ENCODE data around the gene TRIM52.

DNA sequence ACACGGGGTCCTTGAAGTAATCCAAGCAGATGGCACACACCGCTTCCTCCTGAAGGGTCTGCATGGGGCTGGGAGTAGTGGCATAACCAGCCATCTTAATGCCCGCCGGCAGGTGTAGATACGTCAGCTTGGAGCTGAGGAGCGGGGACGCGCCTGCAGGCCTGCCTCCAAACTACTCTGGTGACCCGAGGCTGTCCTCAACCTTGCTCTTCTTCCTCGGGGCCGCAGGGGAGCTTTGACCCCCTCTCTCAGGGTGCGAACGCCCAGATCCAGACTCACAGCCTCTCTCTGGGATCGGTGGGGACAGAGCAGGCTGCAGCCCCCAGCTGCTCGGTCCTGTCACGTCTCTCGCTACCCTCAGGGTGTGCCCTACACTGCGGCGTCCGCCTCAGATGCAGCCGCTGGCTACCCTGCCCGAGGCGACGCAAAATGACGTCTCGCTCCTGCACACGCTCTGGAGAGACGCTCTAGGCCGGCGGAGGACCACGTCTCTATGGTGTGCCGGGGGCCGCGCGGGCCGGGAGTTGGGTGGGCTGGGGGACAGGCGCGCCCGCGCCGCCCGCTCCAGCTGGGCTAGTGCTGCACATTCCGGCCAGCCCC, at the start of gene TRIM52:
- peak; percentile 89 to 99 for TF ChIP-seq POLR2A (IDR thresholded peaks at IDR 0.05; ENCODE audit: insufficient read depth in 1 of 2, low read depth in 2 of 2, low read length in 2 of 2)
- peak; percentile 91 for TF ChIP-seq TARDBP (CRISPR knock-in tag; IDR thresholded peaks at IDR 0.05)
- no peak for TF ChIP-seq CHD4 (IDR thresholded peaks at IDR 0.05; ENCODE audit: borderline replicate concordance, low read length)
- TF ChIP-seq, protein P1, sequence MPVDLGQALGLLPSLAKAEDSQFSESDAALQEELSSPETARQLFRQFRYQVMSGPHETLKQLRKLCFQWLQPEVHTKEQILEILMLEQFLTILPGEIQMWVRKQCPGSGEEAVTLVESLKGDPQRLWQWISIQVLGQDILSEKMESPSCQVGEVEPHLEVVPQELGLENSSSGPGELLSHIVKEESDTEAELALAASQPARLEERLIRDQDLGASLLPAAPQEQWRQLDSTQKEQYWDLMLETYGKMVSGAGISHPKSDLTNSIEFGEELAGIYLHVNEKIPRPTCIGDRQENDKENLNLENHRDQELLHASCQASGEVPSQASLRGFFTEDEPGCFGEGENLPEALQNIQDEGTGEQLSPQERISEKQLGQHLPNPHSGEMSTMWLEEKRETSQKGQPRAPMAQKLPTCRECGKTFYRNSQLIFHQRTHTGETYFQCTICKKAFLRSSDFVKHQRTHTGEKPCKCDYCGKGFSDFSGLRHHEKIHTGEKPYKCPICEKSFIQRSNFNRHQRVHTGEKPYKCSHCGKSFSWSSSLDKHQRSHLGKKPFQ (CRISPR knock-in tag; IDR thresholded peaks at IDR 0.05; ENCODE audit: insufficient replicate concordance): peak; percentile 64
- TF ChIP-seq, protein P2, sequence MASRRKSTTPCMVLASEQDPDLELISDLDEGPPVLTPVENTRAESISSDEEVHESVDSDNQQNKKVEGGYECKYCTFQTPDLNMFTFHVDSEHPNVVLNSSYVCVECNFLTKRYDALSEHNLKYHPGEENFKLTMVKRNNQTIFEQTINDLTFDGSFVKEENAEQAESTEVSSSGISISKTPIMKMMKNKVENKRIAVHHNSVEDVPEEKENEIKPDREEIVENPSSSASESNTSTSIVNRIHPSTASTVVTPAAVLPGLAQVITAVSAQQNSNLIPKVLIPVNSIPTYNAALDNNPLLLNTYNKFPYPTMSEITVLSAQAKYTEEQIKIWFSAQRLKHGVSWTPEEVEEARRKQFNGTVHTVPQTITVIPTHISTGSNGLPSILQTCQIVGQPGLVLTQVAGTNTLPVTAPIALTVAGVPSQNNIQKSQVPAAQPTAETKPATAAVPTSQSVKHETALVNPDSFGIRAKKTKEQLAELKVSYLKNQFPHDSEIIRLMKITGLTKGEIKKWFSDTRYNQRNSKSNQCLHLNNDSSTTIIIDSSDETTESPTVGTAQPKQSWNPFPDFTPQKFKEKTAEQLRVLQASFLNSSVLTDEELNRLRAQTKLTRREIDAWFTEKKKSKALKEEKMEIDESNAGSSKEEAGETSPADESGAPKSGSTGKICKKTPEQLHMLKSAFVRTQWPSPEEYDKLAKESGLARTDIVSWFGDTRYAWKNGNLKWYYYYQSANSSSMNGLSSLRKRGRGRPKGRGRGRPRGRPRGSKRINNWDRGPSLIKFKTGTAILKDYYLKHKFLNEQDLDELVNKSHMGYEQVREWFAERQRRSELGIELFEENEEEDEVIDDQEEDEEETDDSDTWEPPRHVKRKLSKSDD (CRISPR knock-in tag; IDR thresholded peaks at IDR 0.05; ENCODE audit: low read depth): peak; percentile 64
- TF ChIP-seq, protein P3, sequence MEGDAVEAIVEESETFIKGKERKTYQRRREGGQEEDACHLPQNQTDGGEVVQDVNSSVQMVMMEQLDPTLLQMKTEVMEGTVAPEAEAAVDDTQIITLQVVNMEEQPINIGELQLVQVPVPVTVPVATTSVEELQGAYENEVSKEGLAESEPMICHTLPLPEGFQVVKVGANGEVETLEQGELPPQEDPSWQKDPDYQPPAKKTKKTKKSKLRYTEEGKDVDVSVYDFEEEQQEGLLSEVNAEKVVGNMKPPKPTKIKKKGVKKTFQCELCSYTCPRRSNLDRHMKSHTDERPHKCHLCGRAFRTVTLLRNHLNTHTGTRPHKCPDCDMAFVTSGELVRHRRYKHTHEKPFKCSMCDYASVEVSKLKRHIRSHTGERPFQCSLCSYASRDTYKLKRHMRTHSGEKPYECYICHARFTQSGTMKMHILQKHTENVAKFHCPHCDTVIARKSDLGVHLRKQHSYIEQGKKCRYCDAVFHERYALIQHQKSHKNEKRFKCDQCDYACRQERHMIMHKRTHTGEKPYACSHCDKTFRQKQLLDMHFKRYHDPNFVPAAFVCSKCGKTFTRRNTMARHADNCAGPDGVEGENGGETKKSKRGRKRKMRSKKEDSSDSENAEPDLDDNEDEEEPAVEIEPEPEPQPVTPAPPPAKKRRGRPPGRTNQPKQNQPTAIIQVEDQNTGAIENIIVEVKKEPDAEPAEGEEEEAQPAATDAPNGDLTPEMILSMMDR (CRISPR knock-in tag; IDR thresholded peaks at IDR 0.05): peak; percentile 49
- no peak for TF ChIP-seq TBL1XR1 (IDR thresholded peaks at IDR 0.05; ENCODE audit: borderline replicate concordance, low read length, partially characterized antibody)
- TF ChIP-seq FOXJ3 (CRISPR knock-in tag; IDR thresholded peaks at IDR 0.05; ENCODE audit: borderline replicate concordance): no peak
- TF ChIP-seq, protein P4, sequence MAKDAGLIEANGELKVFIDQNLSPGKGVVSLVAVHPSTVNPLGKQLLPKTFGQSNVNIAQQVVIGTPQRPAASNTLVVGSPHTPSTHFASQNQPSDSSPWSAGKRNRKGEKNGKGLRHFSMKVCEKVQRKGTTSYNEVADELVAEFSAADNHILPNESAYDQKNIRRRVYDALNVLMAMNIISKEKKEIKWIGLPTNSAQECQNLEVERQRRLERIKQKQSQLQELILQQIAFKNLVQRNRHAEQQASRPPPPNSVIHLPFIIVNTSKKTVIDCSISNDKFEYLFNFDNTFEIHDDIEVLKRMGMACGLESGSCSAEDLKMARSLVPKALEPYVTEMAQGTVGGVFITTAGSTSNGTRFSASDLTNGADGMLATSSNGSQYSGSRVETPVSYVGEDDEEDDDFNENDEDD (CRISPR knock-in tag; IDR thresholded peaks at IDR 0.05; ENCODE audit: borderline replicate concordance): peak; percentile 59; the same call in 1 of the 2 replicates

Measured in HepG2 (cell line).